GM12872 (cell line): ENCODE results near the gene HEXD.

Source experiments
- CTCF ChIP-seq: IDR thresholded peaks from 3 replicates; pipeline ENCODE4 v1.5.1; 2011; ENCODE audit warnings: low read depth, mild to moderate bottlenecking, low read length, moderate library complexity; ENCODE audit not compliant: insufficient read depth

The HEXD gene

GRCh38 chr17:82414548-82415281 lies 3.4 kb upstream of the HEXD start:
- peak; percentile 72 for TF ChIP-seq CTCF

GRCh38 chr17:82415336-82415735 lies 2.8 kb upstream of the HEXD start:
- TF ChIP-seq CTCF = no peak

DNA sequence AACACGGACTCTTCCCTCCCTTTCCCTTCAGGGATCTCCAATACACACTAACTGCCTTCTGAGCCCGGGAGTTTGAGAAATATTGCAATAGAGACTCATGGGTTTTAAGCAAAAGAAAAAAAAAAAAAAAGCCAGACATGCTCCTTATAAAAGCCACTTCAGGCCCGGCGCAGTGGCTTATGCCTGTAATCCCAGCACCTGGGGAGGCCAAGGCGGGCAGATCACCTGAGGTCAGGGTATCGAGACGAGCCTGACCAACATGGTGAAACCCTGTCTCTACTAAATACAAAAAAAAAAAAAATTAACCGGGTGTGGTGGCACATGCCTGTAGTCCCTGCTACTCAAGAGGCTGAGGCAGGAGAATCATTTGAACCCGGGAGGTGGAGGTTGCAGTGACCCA lies 2.4 kb upstream of the HEXD start:
- TF ChIP-seq CTCF = no peak

DNA sequence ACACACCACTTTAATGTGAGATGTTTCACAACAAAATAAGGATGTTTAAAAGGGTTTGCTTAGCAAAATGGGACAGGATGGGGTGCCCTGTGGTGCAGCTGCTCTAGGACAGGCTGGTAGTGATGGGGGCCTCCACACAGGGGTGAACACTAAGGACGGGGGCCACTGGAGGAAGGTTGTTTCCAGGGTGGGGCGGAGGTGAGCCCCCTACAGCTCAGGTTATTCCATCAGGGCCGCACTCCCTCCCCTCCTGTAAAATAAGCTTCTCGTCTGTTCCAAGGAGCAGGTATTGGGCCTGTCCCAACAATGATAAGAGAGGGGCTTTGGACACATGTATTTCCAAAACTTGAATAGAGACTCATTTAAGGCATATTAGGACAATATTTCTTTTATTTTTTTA lies 1.9 kb upstream of the HEXD start:
- no peak for TF ChIP-seq CTCF

- 0 out of 3 replicates have a peak, but pooled peaks have one; percentile 18 for TF ChIP-seq CTCF
These were observed 1.4 kb upstream of the HEXD start for GRCh38 chr17:82416771-82417170.

- no peak for TF ChIP-seq CTCF
These were observed 1.4 kb downstream of the HEXD start for GRCh38 chr17:82419540-82419939.

GRCh38 chr17:82424001-82424862 lies 6.1 kb downstream of the HEXD start:
- peak; percentile 85 for TF ChIP-seq CTCF
